Cardiac fibroblast (primary cell): ENCODE data around the gene TRMT61A.
"Not testable (repeated sequence)": the region's sequence is repeated elsewhere in the genome, so short reads cannot be mapped to it uniquely, and the experiment has no call there.

Experiments
- DNase-seq, 2 donors: peaks; one replicate each; pipeline versions ENCODE4 v3.0.0 to v3.0.0-alpha.2; 2010; ENCODE audit warnings: low read depth in 2 of 2
- H3K4me3 ChIP-seq, 2 donors: replicated peaks in 1 of 2; 1 replicate in 1 of 2; 2 replicates in 1 of 2; pipeline ENCODE4 v1.5.1; 2011; ENCODE audit warnings: low read depth in 2 of 2, low read length in 2 of 2, mild to moderate bottlenecking in 2 of 2, moderate library complexity in 1 of 2
- CTCF ChIP-seq: IDR thresholded peaks from one replicate; pipeline ENCODE4 v1.5.1; 2011; ENCODE audit warnings: low read depth, mild to moderate bottlenecking, low read length, inconsistent platforms

TRMT61A gene

GRCh38 chr14:103523575-103523954 lies 5.4 kb upstream of the TRMT61A start:
- no peak for DNase-seq
- no peak for TF ChIP-seq CTCF
- no peak overlapping the region for H3K4me3 ChIP-seq

- no peak overlapping the region for H3K4me3 ChIP-seq
- no peak for DNase-seq
- no peak for TF ChIP-seq CTCF
These were observed 4.7 kb upstream of the TRMT61A start for GRCh38 chr14:103524002-103524935.

GRCh38 chr14:103525430-103526246 lies 3.4 kb upstream of the TRMT61A start:
- H3K4me3 ChIP-seq, DNase-seq: not testable (repeated sequence)

GRCh38 chr14:103526247-103526913 lies 2.6 kb upstream of the TRMT61A start:
- no peak for DNase-seq
- no peak for TF ChIP-seq CTCF

GRCh38 chr14:103526914-103527248 lies 2.1 kb upstream of the TRMT61A start:
- no peak for TF ChIP-seq CTCF
- H3K4me3 ChIP-seq: no peak overlapping the region
- no peak for DNase-seq

More at GRCh38 chr14:103526247-103526913, 2.6 kb upstream of the TRMT61A start:
- H3K4me3 ChIP-seq: no peak overlapping the region

- peak in 1 of 2 donors; percentile 87 for DNase-seq
- peak overlapping the region in 1 of 2 donors; percentile 95 for H3K4me3 ChIP-seq
- no peak for TF ChIP-seq CTCF
These were observed 1.4 kb upstream of the TRMT61A start for GRCh38 chr14:103527408-103528145.
